Naive thymus-derived CD8-positive, alpha-beta T cell (primary cell): ENCODE results near the gene PCNX1. TPM values are rescaled to one million over a fixed set of nuclear protein-coding genes. Genes with fewer than 3 reads are reported as not detected.

Source experiments
- ATAC-seq, 2 donors: fragments of 150-1000 bp; cut with Tn5 transposase in 1 of 2; sonication (Bioruptor Pico), chemical (Tn5 transposase) in 1 of 2; 1 replicate in 1 of 2; 2 replicates in 1 of 2; pipeline ENCODE4 v1.10.0; 2021; ENCODE audit warnings: mild to moderate bottlenecking in 2 of 2, moderate library complexity in 2 of 2
- POLR2A ChIA-PET: fragments of 350-600 bp; sonication (Branson Sonifier 250); formaldehyde crosslinking; loops from one replicate; lab custom pipeline; 2021; ENCODE audit warnings: antibody characterized with exemption; lab: Charles Lee
- DNase-seq, 10 donors: peaks; one replicate each; pipeline versions ENCODE4 v3.0.0 to v3.0.0-alpha.2; 2020 to 2022
- H3K27ac Mint-ChIP-seq, 10 donors: one replicate each; pipeline ENCODE4 v1.8.0; 2020 to 2022; ENCODE audit warnings: mild to moderate bottlenecking in 10 of 10, mixed read lengths in 10 of 10, moderate library complexity in 4 of 10, inconsistent platforms in 1 of 10
- H3K27me3 Mint-ChIP-seq, 5 donors: one replicate each; pipeline ENCODE4 v1.8.0; 2021 to 2022; ENCODE audit warnings: mixed read lengths in 5 of 5
- H3K36me3 Mint-ChIP-seq, 3 donors: one replicate each; pipeline ENCODE4 v1.8.0; 2020 to 2022; ENCODE audit warnings: mixed read lengths in 3 of 3, mild to moderate bottlenecking in 2 of 3, inconsistent platforms in 1 of 3
- H3K4me1 Mint-ChIP-seq, 4 donors: one replicate each; pipeline ENCODE4 v1.8.0; 2021 to 2022; ENCODE audit warnings: mixed read lengths in 4 of 4
- H3K4me3 Mint-ChIP-seq, 10 donors: one replicate each; pipeline ENCODE4 v1.8.0; 2020 to 2022; ENCODE audit warnings: mild to moderate bottlenecking in 10 of 10, mixed read lengths in 10 of 10, moderate library complexity in 6 of 10, inconsistent platforms in 1 of 10
- H3K9me3 Mint-ChIP-seq, 9 donors: one replicate each; pipeline ENCODE4 v1.8.0; 2020 to 2022; ENCODE audit warnings: mixed read lengths in 9 of 9, mild to moderate bottlenecking in 3 of 9, inconsistent platforms in 1 of 9, moderate library complexity in 1 of 9
- polyA plus RNA-seq, 3 donors: library from polyadenylated mRNA; unstranded; fragments of 300-500 nt; fragmentation: Illumina TruSeq; gene quantifications; one replicate each; pipeline ENCODE4 v1.2.3, GENCODE V29; 2021
- total RNA-seq, 8 experiments: library from RNA in 2 of 8; stranded (reverse) in 2 of 8; gene quantifications; one replicate each; pipeline ENCODE4 v1.2.3 and lab custom pipeline; 2021 to 2026

The PCNX1 gene
- total and polyA plus RNA-seq, 5 experiments from 2014 or later, result 5.5 to 78.6 (median 8.3) TPM

DNA sequence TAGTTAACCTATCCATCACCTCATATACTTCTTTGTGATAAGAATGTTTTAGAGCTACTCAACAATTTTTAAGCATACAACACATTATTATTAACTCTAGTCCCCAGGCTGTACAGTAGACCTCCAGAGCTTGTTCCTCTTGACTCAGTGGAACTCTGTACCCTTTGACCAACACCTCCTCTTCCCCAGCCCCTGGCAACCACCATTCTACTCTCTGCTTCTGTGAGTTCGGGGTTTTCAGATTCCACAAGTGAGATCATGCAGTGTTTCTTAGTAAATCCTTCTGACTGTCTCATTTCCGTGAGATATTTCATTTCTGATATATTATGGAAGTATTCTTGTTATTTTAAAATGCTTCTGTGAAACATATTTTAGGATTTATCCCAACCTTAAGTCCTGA, 200.7 kb downstream of the PCNX1 start:
- no peaks in the 10 kb centered on the region for H3K27me3 Mint-ChIP-seq

DNA sequence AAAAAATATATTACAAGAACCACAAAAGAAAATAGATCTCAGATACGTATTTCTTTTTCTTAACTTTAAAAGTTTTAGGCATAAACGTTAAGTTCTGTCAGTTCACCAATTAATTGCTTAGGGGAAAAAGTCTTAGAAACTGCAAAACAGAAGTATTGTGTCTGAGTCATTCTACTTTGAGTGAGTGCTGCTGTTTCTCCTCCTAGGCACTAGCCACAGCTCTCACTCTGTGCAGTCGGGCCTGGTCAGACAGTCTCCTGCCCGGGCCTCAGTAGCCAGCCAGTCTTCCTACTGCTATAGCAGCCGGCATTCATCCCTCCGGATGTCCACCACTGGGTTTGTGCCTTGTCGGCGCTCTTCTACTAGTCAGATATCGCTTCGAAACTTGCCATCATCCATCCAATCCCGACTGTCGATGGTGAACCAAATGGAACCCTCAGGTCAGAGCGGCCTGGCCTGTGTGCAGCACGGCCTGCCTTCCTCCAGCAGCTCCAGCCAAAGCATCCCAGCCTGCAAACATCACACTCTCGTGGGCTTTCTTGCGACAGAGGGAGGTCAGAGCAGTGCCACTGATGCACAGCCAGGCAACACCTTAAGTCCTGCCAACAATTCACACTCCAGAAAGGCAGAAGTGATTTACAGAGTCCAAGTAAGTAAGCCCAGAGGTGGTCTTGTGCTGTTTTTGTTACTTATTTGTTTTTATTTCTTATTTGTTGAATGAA, 201.3 kb downstream of the PCNX1 start:
- POLR2A ChIA-PET, result no interaction called here

More for the DNA sequence above, 200.7 kb downstream of the PCNX1 start:
- Mint-ChIP-seq H3K27ac (peak overlapping the region in 4 of 10 donors; percentile 2 to 71 (median 33)), H3K4me3 (no peak overlapping the region), H3K4me1 (peaks cover 0 to 3% (median under 1%) of the 10 kb centered on the region in 4 donors), H3K9me3 (no peaks in the 10 kb centered on the region), H3K36me3 (peaks cover 6 to 91% (median 17%) of the 10 kb centered on the region in 3 donors)
- POLR2A ChIA-PET, result no interaction called here
- DNase-seq, result no peak
- no peak for ATAC-seq

DNA sequence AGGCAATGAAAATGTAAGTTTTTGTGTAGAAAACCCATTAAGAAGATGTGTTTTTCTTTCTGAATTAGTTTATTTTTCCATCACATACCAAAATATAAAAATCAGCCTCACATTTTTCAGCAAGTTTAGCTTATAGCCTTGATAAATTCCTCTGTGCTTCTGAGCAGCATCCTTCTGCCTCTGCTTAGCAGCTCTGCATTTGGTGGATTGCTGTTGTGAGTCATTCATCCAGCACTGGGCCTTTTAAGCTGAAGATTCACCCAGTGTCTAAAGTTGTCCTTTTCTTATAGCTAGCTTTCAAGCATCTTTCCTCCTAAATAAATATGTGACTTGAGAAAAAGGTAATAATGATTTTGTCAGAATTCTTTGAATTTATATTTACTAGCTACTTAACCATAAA, 206.1 kb downstream of the PCNX1 start:
- Mint-ChIP-seq H3K4me1 (peaks cover 0 to 10% (median 0%) of the 10 kb centered on the region in 4 donors), H3K27ac (peak overlapping the region in 2 of 10 donors; percentile 4 to 76), H3K36me3 (peaks cover 0 to 72% (median 9%) of the 10 kb centered on the region in 3 donors), H3K9me3 (no peaks in the 10 kb centered on the region), H3K27me3 (no peaks in the 10 kb centered on the region), H3K4me3 (no peak overlapping the region)
- DNase-seq, result no peak
- no peak for ATAC-seq
- POLR2A ChIA-PET, result no interaction called here

More for the DNA sequence above, 201.3 kb downstream of the PCNX1 start:
- Mint-ChIP-seq H3K27me3 (no peaks in the 10 kb centered on the region), H3K4me3 (no peak overlapping the region), H3K36me3 (peaks cover 6 to 88% (median 17%) of the 10 kb centered on the region in 3 donors), H3K27ac (peak overlapping the region in 6 of 10 donors; percentile 2 to 78 (median 52)), H3K4me1 (peaks cover 0 to 3% (median 0%) of the 10 kb centered on the region in 4 donors), H3K9me3 (no peaks in the 10 kb centered on the region)
- ATAC-seq (no peak), DNase-seq (no peak)

DNA sequence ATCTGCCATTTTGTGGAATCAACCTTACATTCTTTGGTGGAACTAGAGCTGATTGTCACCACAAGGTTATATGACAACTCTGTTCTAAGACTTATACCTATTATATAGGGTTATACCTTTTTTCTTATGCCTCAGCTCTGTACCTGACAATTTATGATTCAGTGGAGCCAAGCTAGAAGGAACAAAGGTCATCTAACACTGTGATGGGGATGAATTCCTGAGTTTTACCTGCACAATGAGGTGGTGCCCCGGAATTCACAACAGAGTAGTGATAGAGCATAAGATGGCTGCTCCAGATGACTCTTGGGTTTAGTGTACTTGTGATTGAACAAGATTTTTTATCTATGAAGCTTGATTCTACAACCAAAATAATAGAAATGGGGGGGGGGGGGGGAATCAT, 207.3 kb downstream of the PCNX1 start:
- Mint-ChIP-seq H3K4me3 (no peak overlapping the region), H3K36me3 (peaks cover 0 to 62% (median 9%) of the 10 kb centered on the region in 3 donors), H3K27me3 (no peaks in the 10 kb centered on the region), H3K9me3 (no peaks in the 10 kb centered on the region), H3K4me1 (peaks cover 0 to 14% (median under 1%) of the 10 kb centered on the region in 4 donors), H3K27ac (peak overlapping the region in 2 of 10 donors; percentile 6 to 25)
- POLR2A ChIA-PET, result interaction anchor here (0.6 kb wide), 1 partner anchor 27 kb away, joined by 3 read pairs; no protein-coding TSS in a partner anchor
- no peak for ATAC-seq
- DNase-seq, result no peak

GRCh38 chr14:71115306-71115705, 208.0 kb downstream of the PCNX1 start:
- ATAC-seq (no peak), DNase-seq (no peak)
- Mint-ChIP-seq H3K9me3 (no peaks in the 10 kb centered on the region), H3K4me1 (peaks cover 0 to 14% (median under 1%) of the 10 kb centered on the region in 4 donors), H3K27me3 (no peaks in the 10 kb centered on the region), H3K27ac (peak overlapping the region in 1 of 10 donors; percentile 32), H3K4me3 (no peak overlapping the region), H3K36me3 (peaks cover 0 to 54% (median 3%) of the 10 kb centered on the region in 3 donors)
- POLR2A ChIA-PET, result no interaction called here

DNA sequence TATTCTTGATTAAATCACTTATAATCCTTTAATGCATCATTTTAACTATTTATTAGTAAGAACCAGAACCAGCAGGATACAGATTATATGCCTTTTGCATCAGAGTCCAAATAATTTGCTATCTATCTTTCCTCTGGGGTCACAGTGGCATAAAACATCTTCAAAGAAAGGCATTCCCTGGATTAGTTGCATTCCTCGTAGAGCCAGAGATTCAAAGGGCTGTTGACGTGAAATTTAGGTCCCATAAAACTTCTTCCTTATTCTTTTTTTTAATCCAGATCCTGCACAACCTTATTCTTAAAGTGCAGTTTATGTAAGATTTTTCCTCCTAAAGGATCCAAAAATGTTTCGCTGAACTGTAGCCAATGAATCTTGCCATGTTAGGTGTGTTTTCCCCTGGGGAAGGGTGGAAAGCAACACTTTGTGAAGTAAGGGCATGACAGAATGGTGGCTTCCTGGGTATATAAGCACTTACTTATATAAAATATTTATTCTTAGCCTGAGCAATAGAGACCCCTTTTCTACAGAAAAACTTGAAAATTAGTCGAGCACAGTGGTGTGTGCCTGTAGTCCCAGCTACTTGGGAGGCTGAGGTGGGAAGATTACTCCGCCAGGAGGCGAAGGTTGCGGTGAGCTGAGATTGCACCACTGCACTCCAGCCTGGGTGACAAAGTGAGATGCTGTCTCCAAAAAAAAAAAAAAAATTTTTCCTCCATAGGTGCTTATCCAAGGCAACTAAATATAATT, 208.7 kb downstream of the PCNX1 start:
- no peak for DNase-seq
- H3K9me3 Mint-ChIP-seq, result no peaks in the 10 kb centered on the region
- POLR2A ChIA-PET, result interaction anchor here (0.6 kb wide), 1 partner anchor 1778 kb away, joined by 3 read pairs; the partner anchor contains the start of gene DPF3
- peaks cover 0 to 14% (median under 1%) of the 10 kb centered on the region in 4 donors for H3K4me1 Mint-ChIP-seq
- no peaks in the 10 kb centered on the region for H3K27me3 Mint-ChIP-seq
- H3K27ac Mint-ChIP-seq, result peak overlapping the region in 2 of 10 donors; percentile 32 to 79
- no peak overlapping the region for H3K4me3 Mint-ChIP-seq
- ATAC-seq, result no peak
- peaks cover 0 to 48% (median 0%) of the 10 kb centered on the region in 3 donors for H3K36me3 Mint-ChIP-seq

DNA sequence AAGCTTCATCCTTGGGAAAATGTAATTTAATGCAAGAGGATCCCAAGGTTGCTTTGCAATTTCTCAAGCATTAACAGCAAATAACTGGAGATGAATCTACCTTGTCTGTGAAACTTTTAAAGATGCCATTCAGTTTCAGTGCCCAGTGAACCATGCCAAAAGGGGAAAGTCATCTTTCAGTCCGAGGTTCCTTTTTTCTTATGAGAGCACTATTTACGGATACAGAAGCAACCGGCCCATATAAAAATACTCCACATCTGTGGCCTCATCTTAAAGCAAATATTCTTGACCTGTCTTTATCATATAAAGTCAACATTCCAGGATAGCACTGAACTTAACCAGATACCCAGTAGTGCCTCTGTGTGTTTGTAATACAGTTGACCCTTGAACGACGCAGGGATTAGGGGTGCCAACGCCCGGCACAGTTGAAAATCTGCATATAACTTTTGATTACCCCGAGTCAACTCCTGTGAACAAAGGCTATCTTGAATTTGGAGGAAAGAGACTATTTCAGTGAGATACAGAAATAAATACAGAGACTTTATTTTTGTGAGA, 209.4 kb downstream of the PCNX1 start:
- DNase-seq (no peak), ATAC-seq (no peak)
- Mint-ChIP-seq H3K4me1 (peaks cover 0 to 14% (median under 1%) of the 10 kb centered on the region in 4 donors), H3K36me3 (peaks cover 0 to 42% (median 0%) of the 10 kb centered on the region in 3 donors), H3K27ac (peak overlapping the region in 4 of 10 donors; percentile 20 to 61 (median 42)), H3K4me3 (no peak overlapping the region), H3K27me3 (no peaks in the 10 kb centered on the region), H3K9me3 (no peaks in the 10 kb centered on the region)
- POLR2A ChIA-PET, result interaction anchor here (0.6 kb wide), 1 partner anchor 1777 kb away, joined by 3 read pairs; the partner anchor contains the start of gene DPF3

GRCh38 chr14:71117839-71118743, 210.8 kb downstream of the PCNX1 start:
- ATAC-seq (no peak), DNase-seq (no peak)
- peaks cover 0 to 14% (median under 1%) of the 10 kb centered on the region in 4 donors for H3K4me1 Mint-ChIP-seq
- H3K27me3 Mint-ChIP-seq, result no peaks in the 10 kb centered on the region
- H3K27ac Mint-ChIP-seq, result peak overlapping the region in 9 of 10 donors; percentile 11 to 77 (median 24)
- H3K9me3 Mint-ChIP-seq, result no peaks in the 10 kb centered on the region
- peaks cover 0 to 31% (median 0%) of the 10 kb centered on the region in 3 donors for H3K36me3 Mint-ChIP-seq
- POLR2A ChIA-PET, result no interaction called here
- H3K4me3 Mint-ChIP-seq, result peak overlapping the region in 1 of 10 donors; percentile 16

- no peaks in the 10 kb centered on the region for H3K9me3 Mint-ChIP-seq
- POLR2A ChIA-PET, result interaction anchor here (0.6 kb wide), 1 partner anchor 417 kb away, joined by 3 read pairs; no protein-coding TSS in a partner anchor
- no peak for DNase-seq
- H3K4me1 Mint-ChIP-seq, result peaks cover 0 to 14% (median under 1%) of the 10 kb centered on the region in 4 donors
- peaks cover 0 to 24% (median 0%) of the 10 kb centered on the region in 3 donors for H3K36me3 Mint-ChIP-seq
- no peak for ATAC-seq
- no peak overlapping the region for H3K4me3 Mint-ChIP-seq
- peak overlapping the region in 8 of 10 donors; percentile 22 to 68 (median 48) for H3K27ac Mint-ChIP-seq
- no peaks in the 10 kb centered on the region for H3K27me3 Mint-ChIP-seq
Measured at GRCh38 chr14:71119075-71119474, 211.8 kb downstream of the PCNX1 start.

DNA sequence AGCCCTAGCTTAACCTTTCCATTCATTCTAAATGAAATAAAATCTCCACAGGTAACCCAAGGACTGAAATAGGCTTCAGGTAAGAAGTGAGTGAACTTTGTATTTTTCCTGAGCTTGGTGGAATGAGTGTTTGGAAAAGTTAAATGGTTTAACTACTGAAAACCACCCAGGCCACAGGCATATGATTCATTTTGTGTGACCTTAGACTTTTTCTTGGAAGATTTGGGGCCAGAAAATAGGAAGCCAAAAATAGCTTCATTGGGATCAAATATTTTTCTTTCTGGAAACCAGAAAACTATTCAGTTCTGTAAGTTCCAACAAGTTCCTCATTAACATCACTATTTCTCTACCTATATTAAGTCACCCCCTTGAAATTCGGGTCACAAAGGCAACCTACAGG, 212.6 kb downstream of the PCNX1 start:
- Mint-ChIP-seq H3K4me3 (no peak overlapping the region), H3K4me1 (peaks cover 0 to 14% (median 3%) of the 10 kb centered on the region in 4 donors), H3K27me3 (no peaks in the 10 kb centered on the region), H3K27ac (no peak overlapping the region), H3K36me3 (peaks cover 0 to 16% (median 0%) of the 10 kb centered on the region in 3 donors), H3K9me3 (no peaks in the 10 kb centered on the region)
- POLR2A ChIA-PET, result no interaction called here
- ATAC-seq (no peak), DNase-seq (no peak)

GRCh38 chr14:71121001-71121400, 213.7 kb downstream of the PCNX1 start:
- peaks cover 0 to 6% (median 0%) of the 10 kb centered on the region in 3 donors for H3K36me3 Mint-ChIP-seq
- no peak for ATAC-seq
- DNase-seq, result no peak
- no peaks in the 10 kb centered on the region for H3K27me3 Mint-ChIP-seq
- H3K4me1 Mint-ChIP-seq, result peaks cover 0 to 14% (median 5%) of the 10 kb centered on the region in 4 donors
- H3K27ac Mint-ChIP-seq, result peak overlapping the region in 2 of 10 donors; percentile 65 to 76
- no peak overlapping the region for H3K4me3 Mint-ChIP-seq
- no peaks in the 10 kb centered on the region for H3K9me3 Mint-ChIP-seq
- POLR2A ChIA-PET, result no interaction called here
